Measurements from ENCODE around the gene SLX4IP.

SLX4IP gene

GRCh38 chr20:10430000-10430466 is 5.1 kb upstream of the SLX4IP start:
- no peak overlapping the region for H3K4me3 ChIP-seq (replicated peaks; ENCODE audit: low read depth, low read length)
- DNase-seq (ENCODE audit: extremely low read depth, low read depth) = no peak
- TF ChIP-seq, protein P1, sequence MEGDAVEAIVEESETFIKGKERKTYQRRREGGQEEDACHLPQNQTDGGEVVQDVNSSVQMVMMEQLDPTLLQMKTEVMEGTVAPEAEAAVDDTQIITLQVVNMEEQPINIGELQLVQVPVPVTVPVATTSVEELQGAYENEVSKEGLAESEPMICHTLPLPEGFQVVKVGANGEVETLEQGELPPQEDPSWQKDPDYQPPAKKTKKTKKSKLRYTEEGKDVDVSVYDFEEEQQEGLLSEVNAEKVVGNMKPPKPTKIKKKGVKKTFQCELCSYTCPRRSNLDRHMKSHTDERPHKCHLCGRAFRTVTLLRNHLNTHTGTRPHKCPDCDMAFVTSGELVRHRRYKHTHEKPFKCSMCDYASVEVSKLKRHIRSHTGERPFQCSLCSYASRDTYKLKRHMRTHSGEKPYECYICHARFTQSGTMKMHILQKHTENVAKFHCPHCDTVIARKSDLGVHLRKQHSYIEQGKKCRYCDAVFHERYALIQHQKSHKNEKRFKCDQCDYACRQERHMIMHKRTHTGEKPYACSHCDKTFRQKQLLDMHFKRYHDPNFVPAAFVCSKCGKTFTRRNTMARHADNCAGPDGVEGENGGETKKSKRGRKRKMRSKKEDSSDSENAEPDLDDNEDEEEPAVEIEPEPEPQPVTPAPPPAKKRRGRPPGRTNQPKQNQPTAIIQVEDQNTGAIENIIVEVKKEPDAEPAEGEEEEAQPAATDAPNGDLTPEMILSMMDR (IDR thresholded peaks at IDR 0.05; ENCODE audit: low read depth, low read length, missing control alignments) = no peak

- H3K4me3 ChIP-seq (replicated peaks; ENCODE audit: low read depth, low read length) = no peak overlapping the region
- TF ChIP-seq, protein P1 (IDR thresholded peaks at IDR 0.05; ENCODE audit: low read depth, low read length, missing control alignments) = no peak
- no peak for DNase-seq (ENCODE audit: extremely low read depth, low read depth)
These were observed 4.4 kb upstream of the SLX4IP start for GRCh38 chr20:10430704-10431103.

DNA sequence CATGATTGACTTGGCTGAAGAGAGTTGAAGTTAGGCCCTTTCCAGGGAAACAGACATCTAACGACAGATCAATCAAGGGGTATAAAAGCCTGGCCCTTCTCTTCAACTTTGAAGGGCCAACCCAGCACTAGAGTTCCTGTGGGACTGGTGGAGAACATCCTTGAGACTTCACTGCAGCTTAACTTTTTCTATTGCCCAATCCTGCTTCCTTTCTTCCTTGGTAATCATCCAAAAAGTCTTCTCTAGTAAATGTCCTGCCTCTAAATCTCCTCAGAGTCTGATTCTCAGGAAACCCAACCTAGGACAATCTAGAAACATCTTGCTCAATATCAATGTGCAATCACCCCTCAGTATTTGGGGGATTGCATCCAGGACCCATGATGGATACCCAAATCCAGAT is 3.0 kb upstream of the SLX4IP start:
- H3K4me3 ChIP-seq (replicated peaks; ENCODE audit: low read depth, low read length) = no peak overlapping the region

DNA sequence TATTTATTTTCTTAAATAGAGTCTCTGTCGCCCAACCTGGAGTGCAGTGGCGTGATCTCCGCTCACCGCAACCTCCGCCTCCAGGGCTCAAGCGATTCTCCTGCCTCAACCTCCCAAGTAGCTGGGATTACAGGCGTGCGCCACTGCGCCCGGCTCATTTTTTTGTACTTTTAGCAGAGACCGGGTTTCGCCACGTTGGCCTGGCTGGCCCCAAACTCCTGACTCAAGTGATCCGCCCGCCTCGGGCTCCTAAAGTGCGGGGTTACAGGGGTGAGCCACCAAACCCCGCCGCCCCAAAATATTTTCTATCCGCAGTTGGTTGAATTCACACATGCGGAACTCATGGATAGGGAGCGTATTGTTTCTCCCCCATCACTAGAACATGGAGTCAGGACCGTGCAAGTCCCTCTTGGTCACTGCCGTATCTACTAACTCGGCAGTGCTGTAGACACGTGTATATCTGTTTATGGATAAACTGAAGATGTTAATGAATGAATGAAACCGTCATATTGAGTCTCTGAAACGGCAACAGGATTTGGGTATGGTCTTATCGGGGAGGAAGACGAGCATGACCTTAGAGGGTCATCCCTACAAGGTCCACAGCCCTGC is 2.0 kb upstream of the SLX4IP start:
- no peak for DNase-seq (ENCODE audit: extremely low read depth, low read depth)
- TF ChIP-seq, protein P1 (IDR thresholded peaks at IDR 0.05; ENCODE audit: low read depth, low read length, missing control alignments) = no peak
- H3K4me3 ChIP-seq (replicated peaks; ENCODE audit: low read depth, low read length) = peak overlapping the region; percentile 76

More for the DNA sequence above, 3.0 kb upstream of the SLX4IP start:
- no peak for DNase-seq (ENCODE audit: extremely low read depth, low read depth)
- TF ChIP-seq, protein P1 (IDR thresholded peaks at IDR 0.05; ENCODE audit: low read depth, low read length, missing control alignments) = no peak

GRCh38 chr20:10433623-10434466 is 1.3 kb upstream of the SLX4IP start, which contains the start of gene MKKS:
Gene MKKS (minus strand): TSS chr20:10434222. CDS start chr20:10413514, 20,708 bp downstream.
- DNase-seq (ENCODE audit: extremely low read depth, low read depth) = peak; percentile 66
- peak within 1 kb of the TSS; percentile 76 for H3K4me3 ChIP-seq (replicated peaks; ENCODE audit: low read depth, low read length)
- TF ChIP-seq, protein P1 (IDR thresholded peaks at IDR 0.05; ENCODE audit: low read depth, low read length, missing control alignments) = no peak

DNA sequence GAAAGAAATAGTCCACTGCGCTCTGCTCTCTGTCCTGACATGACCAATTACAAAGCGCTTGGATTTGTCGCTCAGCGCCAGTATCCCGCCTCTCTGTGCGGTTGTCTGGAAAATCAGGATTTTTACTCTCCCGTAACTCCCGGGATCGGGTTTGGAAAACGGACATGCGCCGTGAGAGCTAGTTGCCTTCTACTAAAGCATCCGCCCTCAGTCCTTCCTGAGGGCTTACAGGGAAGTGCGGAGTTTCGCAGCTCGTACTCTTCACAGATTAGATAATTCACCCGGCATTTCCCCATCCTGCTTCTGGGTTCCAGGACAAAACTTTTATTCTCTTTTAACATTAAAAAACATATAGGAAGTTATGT is 656 bp upstream of the SLX4IP start:
- TF ChIP-seq, protein P1 (IDR thresholded peaks at IDR 0.05; ENCODE audit: low read depth, low read length, missing control alignments) = no peak
- DNase-seq (ENCODE audit: extremely low read depth, low read depth) = peak; percentile 98
- peak overlapping the region; percentile 76 for H3K4me3 ChIP-seq (replicated peaks; ENCODE audit: low read depth, low read length)
